ENCODE results near the gene LPP. TPM values are rescaled to one million over a fixed set of nuclear protein-coding genes. Genes with fewer than 3 reads are reported as not detected.
"Not testable (repeated sequence)": the region's sequence is repeated elsewhere in the genome, so short reads cannot be mapped to it uniquely, and the experiment has no call there.

LPP gene
- polyA plus RNA-seq, 1 experiment = 76.3 TPM

- H3K27me3 ChIP-seq (ENCODE audit: control insufficient read depth, insufficient read depth, low read length) = no peaks in the 10 kb centered on the region
- H3K4me3 ChIP-seq (ENCODE audit: low read depth, low read length) = no peak overlapping the region
- POLR2A ChIA-PET = no interaction called here
- no peak for TF ChIP-seq CTCF (IDR thresholded peaks at IDR 0.05; ENCODE audit: low read depth, low read length)
- CTCF ChIA-PET = interaction anchor here (0.5 to 1.2 kb wide), 2 partner anchors 30 to 32 kb away, joined by 3 read pairs; no protein-coding TSS in a partner anchor
- H3K9me3 ChIP-seq (ENCODE audit: control insufficient read depth, insufficient read depth, low read length) = no peaks in the 10 kb centered on the region
- H3K27ac ChIP-seq (ENCODE audit: low read depth, low read length) = no peak overlapping the region
- DNase-seq (ENCODE audit: low read depth, low spot score) = no peak
Measured at GRCh38 chr3:188439080-188439479, 285.1 kb downstream of the LPP start.

- ChIA-PET POLR2A (no interaction called here), CTCF (interaction anchor here (0.9 to 1.2 kb wide), 2 partner anchors 31 to 700 kb away, joined by 3 to 4 read pairs; no protein-coding TSS in a partner anchor)
- no peaks in the 10 kb centered on the region for H3K9me3 ChIP-seq (ENCODE audit: control insufficient read depth, insufficient read depth, low read length)
- DNase-seq (ENCODE audit: low read depth, low spot score) = no peak
- H3K27me3 ChIP-seq (ENCODE audit: control insufficient read depth, insufficient read depth, low read length) = no peaks in the 10 kb centered on the region
- TF ChIP-seq CTCF (IDR thresholded peaks at IDR 0.05; ENCODE audit: low read depth, low read length) = no peak
- H3K4me3 ChIP-seq (ENCODE audit: low read depth, low read length) = no peak overlapping the region
- H3K27ac ChIP-seq (ENCODE audit: low read depth, low read length) = no peak overlapping the region
Measured at GRCh38 chr3:188440340-188440972, 286.5 kb downstream of the LPP start.

GRCh38 chr3:188442430-188442829 lies 288.5 kb downstream of the LPP start:
- no peak overlapping the region for H3K27ac ChIP-seq (ENCODE audit: low read depth, low read length)
- no peak for DNase-seq (ENCODE audit: low read depth, low spot score)
- no peaks in the 10 kb centered on the region for H3K27me3 ChIP-seq (ENCODE audit: control insufficient read depth, insufficient read depth, low read length)
- TF ChIP-seq CTCF (IDR thresholded peaks at IDR 0.05; ENCODE audit: low read depth, low read length) = no peak
- ChIA-PET CTCF (no interaction called here), POLR2A (no interaction called here)
- H3K4me3 ChIP-seq (ENCODE audit: low read depth, low read length) = no peak overlapping the region
- H3K9me3 ChIP-seq (ENCODE audit: control insufficient read depth, insufficient read depth, low read length) = no peaks in the 10 kb centered on the region

GRCh38 chr3:188445175-188445574 lies 291.2 kb downstream of the LPP start:
- CTCF ChIA-PET; H3K27ac ChIP-seq (ENCODE audit: low read depth, low read length); POLR2A ChIA-PET; H3K9me3 ChIP-seq (ENCODE audit: control insufficient read depth, insufficient read depth, low read length); DNase-seq (ENCODE audit: low read depth, low spot score); H3K4me3 ChIP-seq (ENCODE audit: low read depth, low read length); H3K27me3 ChIP-seq (ENCODE audit: control insufficient read depth, insufficient read depth, low read length): not testable (repeated sequence)

GRCh38 chr3:188446014-188446413 lies 292.1 kb downstream of the LPP start:
- Histone ChIP-seq H3K9me3 (ENCODE audit: control insufficient read depth, insufficient read depth, low read length) (no peaks in the 10 kb centered on the region), H3K4me3 (ENCODE audit: low read depth, low read length) (no peak overlapping the region), H3K27me3 (ENCODE audit: control insufficient read depth, insufficient read depth, low read length) (no peaks in the 10 kb centered on the region), H3K27ac (ENCODE audit: low read depth, low read length) (no peak overlapping the region)
- no peak for TF ChIP-seq CTCF (IDR thresholded peaks at IDR 0.05; ENCODE audit: low read depth, low read length)
- CTCF ChIA-PET = interaction anchor here (1.1 kb wide), 1 partner anchor 14 kb away, joined by 3 read pairs; no protein-coding TSS in a partner anchor
- no peak for DNase-seq (ENCODE audit: low read depth, low spot score)
- POLR2A ChIA-PET = interaction anchor here (0.7 kb wide), 1 partner anchor 399 kb away, joined by 3 read pairs; no protein-coding TSS in a partner anchor
